Activated T-helper 9 cell treated with anti-CD3 and anti-CD28 coated beads, Interleukin-2, amount 50 U/mL, for 16 hours (primary cell): ENCODE measurements around the gene HSPB6.
"Not testable (repeated sequence)": the region's sequence is repeated elsewhere in the genome, so short reads cannot be mapped to it uniquely, and the experiment has no call there.

Source experiments
- DNase-seq: peaks from one replicate; pipeline ENCODE4 v3.0.0-alpha.2; 2020; ENCODE audit warnings: low read depth

The HSPB6 gene

GRCh38 chr19:35786299-35787160 is 29.7 kb upstream of the HSPB6 start:
- no peak for DNase-seq

GRCh38 chr19:35785339-35785627 is 28.5 kb upstream of the HSPB6 start:
- DNase-seq, result no peak

- no peak for DNase-seq
These were observed 27.9 kb upstream of the HSPB6 start for GRCh38 chr19:35784503-35785338.

GRCh38 chr19:35783469-35784434 is 26.9 kb upstream of the HSPB6 start:
- no peak for DNase-seq

- no peak for DNase-seq
These were observed 25.8 kb upstream of the HSPB6 start for GRCh38 chr19:35782589-35782988.

- DNase-seq, result no peak
These were observed 24.8 kb upstream of the HSPB6 start for GRCh38 chr19:35781650-35782049.

- DNase-seq, result no peak
These were observed 23.9 kb upstream of the HSPB6 start for GRCh38 chr19:35780717-35781116.

- no peak for DNase-seq
These were observed 23.2 kb upstream of the HSPB6 start for GRCh38 chr19:35780058-35780457.

GRCh38 chr19:35779033-35779432 is 22.2 kb upstream of the HSPB6 start:
- no peak for DNase-seq

GRCh38 chr19:35777961-35778360 is 21.1 kb upstream of the HSPB6 start:
- no peak for DNase-seq

- no peak for DNase-seq
These were observed 20.4 kb upstream of the HSPB6 start for GRCh38 chr19:35777086-35777841.

GRCh38 chr19:35776102-35776788 is 19.4 kb upstream of the HSPB6 start:
- DNase-seq, result no peak

GRCh38 chr19:35775298-35776101 is 18.7 kb upstream of the HSPB6 start, which contains the start of gene ARHGAP33:
Gene ARHGAP33 (plus strand): TSS chr19:35775564. CDS start chr19:35775659, 95 bp downstream.
- DNase-seq, result peak; percentile 97

- DNase-seq, result no peak
These were observed 18.1 kb upstream of the HSPB6 start for GRCh38 chr19:35775046-35775297.

- no peak for DNase-seq
These were observed 17.6 kb upstream of the HSPB6 start for GRCh38 chr19:35774274-35775045.

- DNase-seq, result no peak
These were observed 16.4 kb upstream of the HSPB6 start for GRCh38 chr19:35773020-35773806.

GRCh38 chr19:35772362-35772761 is 15.5 kb upstream of the HSPB6 start:
- not testable (repeated sequence) for DNase-seq

- DNase-seq, result no peak
These were observed 11.2 kb upstream of the HSPB6 start for GRCh38 chr19:35768082-35768421.
